DOHH2 (cell line): ENCODE measurements around the gene LTV1.
"Not testable (repeated sequence)": the region's sequence is repeated elsewhere in the genome, so short reads cannot be mapped to it uniquely, and the experiment has no call there.

Experiments
- H3F3A ChIP-seq: fragments of 200-600 bp; sonication (generic), shearing (Covaris generic); 2 replicates; pipeline ENCODE4 v1.6.0; 2016; ENCODE audit warnings: antibody characterized with exemption, mild to moderate bottlenecking; ENCODE audit not compliant: control insufficient read depth, insufficient read depth
- H3K27ac ChIP-seq: fragments of 200-600 bp; sonication (generic); 2 replicates; pipeline ENCODE4 v1.5.1; 2014; ENCODE audit warnings: low read depth, mild to moderate bottlenecking, low read length, moderate library complexity
- H3K27me3 ChIP-seq: fragments of 200-600 bp; sonication (generic); 2 replicates; pipeline ENCODE4 v1.6.1; 2014; ENCODE audit warnings: mild to moderate bottlenecking, low read length, mixed read lengths; ENCODE audit not compliant: control insufficient read depth
- H3K36me3 ChIP-seq: fragments of 200-600 bp; sonication (generic); 2 replicates; pipeline ENCODE4 v1.6.1; 2014; ENCODE audit warnings: mild to moderate bottlenecking, low read length, moderate library complexity, mixed read lengths; ENCODE audit not compliant: control insufficient read depth
- H3K4me1 ChIP-seq: fragments of 200-600 bp; sonication (generic); 2 replicates; pipeline ENCODE4 v1.6.1; 2014; ENCODE audit warnings: mild to moderate bottlenecking, low read length, mixed read lengths; ENCODE audit not compliant: control insufficient read depth
- H3K4me2 ChIP-seq: fragments of 200-600 bp; sonication (generic); 2 replicates; pipeline ENCODE4 v1.6.0; 2014; ENCODE audit warnings: mild to moderate bottlenecking, low read length, moderate library complexity
- H3K4me3 ChIP-seq: fragments of 200-600 bp; sonication (generic); 2 replicates; pipeline ENCODE4 v1.5.1; 2014; ENCODE audit warnings: mild to moderate bottlenecking, low read length, mixed read lengths
- H3K79me2 ChIP-seq: fragments of 200-600 bp; sonication (generic); 2 replicates; pipeline ENCODE4 v1.6.1; 2014; ENCODE audit warnings: mild to moderate bottlenecking, low read length, mixed read lengths; ENCODE audit not compliant: control insufficient read depth
- H3K9me2 ChIP-seq: fragments of 200-600 bp; sonication (generic); replicated peaks from 2 replicates; pipeline ENCODE4 v1.6.1; 2014; ENCODE audit warnings: mild to moderate bottlenecking, low read length, mixed read lengths; ENCODE audit not compliant: control insufficient read depth
- H3K9me3 ChIP-seq: fragments of 200-600 bp; sonication (generic); 2 replicates; pipeline ENCODE4 v1.6.1; 2014; ENCODE audit warnings: antibody characterized with exemption, low read length, mixed read lengths; ENCODE audit not compliant: control insufficient read depth, insufficient read depth
- H4K20me1 ChIP-seq: fragments of 200-600 bp; sonication (generic); 2 replicates; pipeline ENCODE4 v1.6.0; 2014; ENCODE audit warnings: low read depth, mild to moderate bottlenecking, antibody characterized with exemption, low read length, moderate library complexity; ENCODE audit not compliant: control insufficient read depth, insufficient read depth
- CTCF ChIP-seq: fragments of 200-600 bp; sonication (generic); IDR thresholded peaks from one replicate; pipeline ENCODE4 v1.5.1; 2014; ENCODE audit warnings: antibody characterized with exemption, mild to moderate bottlenecking, low read depth, low read length; ENCODE audit not compliant: poor library complexity, severe bottlenecking
- EZH2phosphoT487 ChIP-seq: fragments of 200-600 bp; sonication (generic); IDR thresholded peaks from 2 replicates; pipeline ENCODE4 v1.6.1; 2017; ENCODE audit warnings: borderline replicate concordance, mild to moderate bottlenecking, antibody characterized with exemption, low read length, moderate library complexity, mixed read lengths

The LTV1 gene

GRCh38 chr6:143864234-143864633, 21.1 kb downstream of the LTV1 start, which contains the start of gene ZC2HC1B:
Gene ZC2HC1B, plus strand, starts transcription at chr6:143864474. Its CDS starts 66 bp downstream, at chr6:143864540.
- no peaks in the 10 kb centered on the region for H3K79me2 ChIP-seq
- no peaks in the 10 kb centered on the region for H3K27me3 ChIP-seq
- H3K9me3 ChIP-seq = no peaks in the 10 kb centered on the region
- no peak within 1 kb of the TSS for H3K4me2 ChIP-seq
- peaks cover 60% of the 10 kb centered on the region for H3K36me3 ChIP-seq
- TF ChIP-seq CTCF (no peak), EZH2phosphoT487 (no peak)
- H3K27ac ChIP-seq = no peak within 1 kb of the TSS
- H3K9me2 ChIP-seq = no peaks in the 10 kb centered on the region
- H3F3A ChIP-seq = peaks cover 3% of the 10 kb centered on the region; the same call in 1 of the 2 replicates
- no peak within 1 kb of the TSS for H3K4me3 ChIP-seq
- no peaks in the 10 kb centered on the region for H3K4me1 ChIP-seq
- H4K20me1 ChIP-seq = no peaks in the 10 kb centered on the region

DNA sequence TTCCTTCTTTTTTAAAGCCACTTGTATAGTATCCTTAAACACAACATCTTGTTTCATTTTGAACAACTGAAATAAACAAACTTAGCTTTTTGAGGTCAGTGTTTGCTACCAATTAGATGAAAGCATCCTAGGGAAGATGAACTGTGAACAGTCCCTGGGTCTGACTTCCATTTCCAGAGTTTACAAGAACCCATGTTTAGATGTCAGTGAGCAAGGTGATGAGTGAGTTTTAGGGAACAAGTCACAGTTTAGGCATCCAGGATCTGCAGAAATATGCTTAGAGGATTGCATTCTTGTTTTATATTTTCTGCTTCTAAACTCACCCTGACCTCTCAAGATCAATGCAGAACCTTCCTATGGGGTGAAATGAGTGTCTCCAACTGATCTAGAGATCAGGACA, 24.1 kb downstream of the LTV1 start:
- Histone ChIP-seq H3K27ac (no peak overlapping the region), H3K4me2 (no peak overlapping the region), H3K79me2 (no peaks in the 10 kb centered on the region), H3K4me3 (no peak overlapping the region), H3K36me3 (peaks cover 33% of the 10 kb centered on the region), H3K4me1 (no peaks in the 10 kb centered on the region), H3F3A (peaks cover 3% of the 10 kb centered on the region; the same call in 1 of the 2 replicates), H3K9me3 (no peaks in the 10 kb centered on the region), H3K27me3 (no peaks in the 10 kb centered on the region), H3K9me2 (no peaks in the 10 kb centered on the region), H4K20me1 (no peaks in the 10 kb centered on the region)
- TF ChIP-seq EZH2phosphoT487 (no peak), CTCF (no peak)

- not testable (repeated sequence) for H3K4me3 ChIP-seq, H3K27ac ChIP-seq, H3K79me2 ChIP-seq, H3K9me3 ChIP-seq, H3K4me1 ChIP-seq, H3K27me3 ChIP-seq, H3K4me2 ChIP-seq, H4K20me1 ChIP-seq, H3F3A ChIP-seq, H3K9me2 ChIP-seq
- H3K36me3 ChIP-seq = peaks cover 21% of the 10 kb centered on the region
Measured at GRCh38 chr6:143868808-143869207, 25.7 kb downstream of the LTV1 start.

DNA sequence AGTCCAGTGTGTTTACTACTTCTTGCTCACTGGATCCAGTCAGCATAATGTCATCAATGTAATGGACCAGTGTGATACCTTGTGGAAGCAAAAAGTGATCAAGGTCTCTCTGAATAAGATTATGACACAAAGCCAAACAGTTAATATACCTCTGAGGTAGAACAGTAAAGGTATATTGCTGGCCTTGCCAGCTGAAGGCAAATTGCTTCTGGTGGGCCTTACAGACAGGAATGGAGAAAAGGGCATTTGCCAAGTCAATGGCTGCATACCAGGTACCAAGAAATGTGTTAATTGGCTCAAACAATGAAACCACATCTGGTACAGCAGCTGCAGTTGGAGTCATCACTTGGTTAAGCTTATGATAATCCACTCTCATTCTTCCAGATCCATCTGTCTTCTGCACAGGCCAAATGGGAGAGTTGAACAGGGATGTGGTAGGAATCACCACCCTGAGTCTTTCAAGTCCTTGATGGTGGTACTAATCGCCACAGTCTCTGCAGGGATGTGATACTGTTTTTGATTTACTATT, 28.1 kb downstream of the LTV1 start:
- not testable (repeated sequence) for H3K27ac ChIP-seq, H3K79me2 ChIP-seq, H3K9me3 ChIP-seq, H3K27me3 ChIP-seq, H4K20me1 ChIP-seq, H3F3A ChIP-seq, H3K9me2 ChIP-seq, H3K4me2 ChIP-seq, H3K4me1 ChIP-seq, H3K4me3 ChIP-seq, H3K36me3 ChIP-seq
